Coronary artery (tissue), 2 donors: Measurements from ENCODE around the gene RPS2.

Experiments
- DNase-seq: peaks from one replicate; pipeline ENCODE4 v3.0.0-alpha.2; 2017; ENCODE audit warnings: low spot score
- H3K27ac ChIP-seq, 2 donors: fragments of 200-600 bp; sonication (generic); one replicate each; pipeline ENCODE4 v1.5.1; 2016 to 2019
- H3K4me3 ChIP-seq: fragments of 200-600 bp; sonication (generic); 2 replicates; pipeline ENCODE4 v1.5.1; 2016; ENCODE audit warnings: mild to moderate bottlenecking, moderate library complexity
- CTCF ChIP-seq: fragments of 200-600 bp; sonication (generic); IDR thresholded peaks from one replicate; pipeline ENCODE4 v1.5.1; 2019; ENCODE audit warnings: antibody characterized with exemption

Gene RPS2

DNA sequence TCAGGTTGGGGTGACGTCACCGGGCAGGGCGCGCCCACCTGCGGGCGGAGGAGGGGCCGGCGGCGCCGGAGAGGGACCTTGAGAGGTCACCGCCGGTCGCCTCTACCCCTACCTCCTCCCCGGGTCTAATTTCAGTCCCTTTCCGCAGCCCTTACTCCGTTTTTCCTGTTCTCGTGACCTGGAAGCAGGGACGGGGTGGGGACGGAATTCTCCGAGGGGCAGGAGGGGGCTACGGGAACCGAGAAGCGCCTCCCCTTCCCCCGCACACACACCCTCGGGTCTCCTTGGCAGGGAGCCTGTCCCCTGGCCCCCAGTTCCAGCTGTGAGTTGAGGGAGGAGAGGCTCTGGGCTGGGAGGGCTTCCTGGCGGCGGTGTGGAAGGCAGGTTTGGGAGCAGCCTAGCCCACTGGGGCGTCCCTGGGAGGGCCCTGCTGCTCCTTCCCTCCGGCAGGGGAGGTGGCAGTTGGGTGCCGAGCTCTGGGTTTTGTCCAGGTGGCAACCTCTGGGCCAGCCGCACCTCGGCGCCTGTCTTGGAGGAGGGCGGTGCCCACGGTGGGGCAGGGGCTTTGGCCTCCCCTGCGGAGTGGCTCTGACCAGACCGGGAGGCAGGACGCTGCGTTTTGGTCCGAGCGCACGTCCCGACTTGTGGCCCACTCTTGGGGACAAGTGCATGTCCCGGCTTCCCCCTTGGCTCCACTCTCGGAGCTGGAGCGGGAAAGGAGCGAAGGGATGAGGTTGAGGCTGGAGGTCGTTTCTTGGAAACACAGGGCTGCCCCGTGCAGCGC is 25.9 kb upstream of the RPS2 start:
- H3K4me3 ChIP-seq = peak overlapping the region; percentile 58
- no peak for TF ChIP-seq CTCF
- H3K27ac ChIP-seq = no peak overlapping the region

DNA sequence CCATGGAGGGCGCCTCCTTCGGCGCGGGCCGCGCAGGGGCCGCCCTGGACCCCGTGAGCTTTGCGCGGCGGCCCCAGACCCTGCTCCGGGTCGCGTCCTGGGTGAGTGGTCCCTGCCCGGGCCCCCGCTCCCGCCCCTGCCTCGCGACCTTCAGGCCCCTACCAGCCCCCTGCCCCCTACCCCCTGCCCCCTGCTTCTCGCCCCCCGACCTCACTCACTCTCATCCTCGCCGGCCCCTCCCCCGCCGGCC is 25.4 kb upstream of the RPS2 start:
- Histone ChIP-seq H3K4me3 (peak overlapping the region; percentile 58), H3K27ac (no peak overlapping the region)
- no peak for TF ChIP-seq CTCF
- DNase-seq = no peak

More for the DNA sequence above, 25.9 kb upstream of the RPS2 start:
- DNase-seq = no peak

DNA sequence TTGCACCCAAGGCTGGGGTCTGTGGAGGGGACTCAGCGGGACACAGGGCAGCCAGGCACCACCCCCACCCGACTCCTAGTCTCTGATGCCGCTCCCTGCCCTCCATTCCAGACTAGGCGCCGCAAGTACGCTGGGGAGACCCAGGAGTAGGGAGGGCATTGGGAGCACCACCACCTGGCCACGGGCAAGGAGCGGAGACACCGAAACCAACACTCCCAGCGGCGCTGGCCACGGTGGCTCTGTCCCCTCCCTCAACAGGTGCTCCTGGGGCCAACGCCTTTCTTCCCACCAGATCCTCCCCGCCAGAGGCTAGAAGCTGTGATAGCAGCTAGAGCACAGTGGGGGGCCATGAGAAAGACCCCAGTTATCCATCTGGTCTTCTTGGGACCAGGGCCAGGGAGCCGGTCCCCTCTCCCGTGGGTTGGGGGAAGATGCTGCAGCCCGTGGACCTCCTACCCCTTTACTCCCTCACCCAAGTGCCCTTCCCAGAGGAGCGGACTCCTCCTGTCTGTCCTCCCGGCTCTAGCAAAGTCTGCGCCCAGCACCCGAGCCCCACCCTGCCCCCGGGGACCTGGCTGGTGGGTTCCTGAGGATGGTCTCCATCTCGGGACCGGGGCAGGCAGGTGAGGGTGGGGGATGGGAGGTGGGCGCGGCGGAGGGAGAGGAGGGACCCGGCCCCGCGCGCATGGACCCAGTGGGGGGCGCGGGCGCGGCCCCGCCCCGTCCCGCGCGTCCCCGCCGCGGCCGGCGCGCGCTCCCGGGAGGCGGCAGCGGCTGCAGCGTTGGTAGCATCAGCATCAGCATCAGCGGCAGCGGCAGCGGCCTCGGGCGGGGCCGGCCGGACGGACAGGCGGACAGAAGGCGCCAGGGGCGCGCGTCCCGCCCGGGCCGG is 24.8 kb upstream of the RPS2 start, which contains the start of gene SYNGR3:
Gene SYNGR3, plus strand, starts transcription at position 762 of the 892 bp plus-strand sequence. CDS start 133 bp downstream, outside the sequence.
- H3K27ac ChIP-seq = no peak within 1 kb of the TSS
- no peak for TF ChIP-seq CTCF
- no peak for DNase-seq
- peak within 1 kb of the TSS; percentile 58 for H3K4me3 ChIP-seq

- no peak for DNase-seq
- no peak overlapping the region for H3K27ac ChIP-seq
- no peak overlapping the region for H3K4me3 ChIP-seq
- no peak for TF ChIP-seq CTCF
Observed at GRCh38 chr16:1987198-1987597, 22.6 kb upstream of the RPS2 start.

DNA sequence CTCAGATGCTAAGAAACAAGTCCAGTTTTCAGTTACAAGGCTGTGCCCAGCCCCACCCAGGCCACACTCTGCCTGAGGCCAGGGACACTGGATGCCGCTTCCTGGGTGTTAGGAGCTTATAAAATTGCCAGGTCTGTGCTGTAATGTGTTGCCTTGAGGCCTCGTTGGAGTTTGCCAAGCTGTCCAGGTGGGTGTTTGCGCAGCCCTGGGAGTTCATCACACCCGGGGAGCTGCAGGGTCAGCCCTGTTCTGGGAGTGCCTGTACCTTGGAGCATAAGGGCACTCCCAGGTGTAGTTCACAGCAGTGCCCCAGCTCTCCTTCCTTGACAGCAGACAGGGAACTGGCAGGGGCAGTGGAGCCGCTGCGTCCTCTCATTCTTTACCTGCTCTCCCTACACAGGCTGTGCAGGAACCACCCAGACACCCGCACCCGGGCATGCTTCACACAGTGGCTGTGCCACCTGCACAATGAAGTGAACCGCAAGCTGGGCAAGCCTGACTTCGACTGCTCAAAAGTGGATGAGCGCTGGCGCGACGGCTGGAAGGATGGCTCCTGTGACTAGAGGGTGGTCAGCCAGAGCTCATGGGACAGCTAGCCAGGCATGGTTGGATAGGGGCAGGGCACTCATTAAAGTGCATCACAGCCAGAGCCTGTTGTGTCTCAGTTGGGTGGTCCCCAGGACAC is 21.0 kb upstream of the RPS2 start:
- Histone ChIP-seq H3K27ac (no peak overlapping the region), H3K4me3 (no peak overlapping the region)
- DNase-seq = no peak
- no peak for TF ChIP-seq CTCF

DNA sequence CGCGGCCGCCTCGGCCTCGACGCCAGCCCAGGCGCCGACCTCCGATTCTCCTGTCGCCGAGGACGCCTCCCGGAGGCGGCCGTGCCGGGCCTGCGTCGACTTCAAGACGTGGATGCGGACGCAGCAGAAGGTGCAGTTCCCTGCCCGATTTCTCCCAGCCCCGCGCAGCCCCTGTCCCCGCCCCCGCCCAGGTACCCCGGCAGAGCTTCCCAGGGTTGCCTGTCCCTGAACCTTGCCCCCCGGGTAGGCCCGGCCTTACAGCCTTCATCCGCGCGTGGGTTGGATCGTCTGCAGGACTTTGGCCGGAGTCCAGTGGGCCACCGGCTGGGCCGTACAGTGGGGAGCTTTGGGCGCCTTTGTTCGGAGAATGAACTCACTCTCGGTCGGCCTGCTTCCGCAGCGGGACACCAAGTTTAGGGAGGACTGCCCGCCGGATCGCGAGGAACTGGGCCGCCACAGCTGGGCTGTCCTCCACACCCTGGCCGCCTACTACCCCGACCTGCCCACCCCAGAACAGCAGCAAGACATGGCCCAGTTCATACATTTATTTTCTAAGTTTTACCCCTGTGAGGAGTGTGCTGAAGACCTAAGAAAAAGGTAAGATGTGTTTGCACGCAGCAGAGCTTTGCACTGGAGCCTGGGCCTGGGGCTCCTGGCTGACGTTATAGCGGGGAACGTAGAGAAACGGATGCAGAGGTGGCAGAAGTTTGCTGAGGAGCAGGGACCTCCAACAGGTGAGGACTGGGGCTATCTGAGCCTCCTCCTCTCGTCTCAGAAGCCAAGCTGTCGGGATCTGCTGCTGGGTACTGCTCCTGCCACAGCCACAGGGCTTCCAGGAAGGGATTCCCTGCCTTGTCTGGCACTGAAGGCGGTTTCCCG is 20.0 kb upstream of the RPS2 start:
- Histone ChIP-seq H3K4me3 (peak overlapping the region; percentile 97), H3K27ac (peak overlapping the region in 1 of 2 donors; percentile 88)
- DNase-seq = no peak
- TF ChIP-seq CTCF = no peak
